Measurements from ENCODE around the gene KSR2.
"Not testable (repeated sequence)": the region's sequence is repeated elsewhere in the genome, so short reads cannot be mapped to it uniquely, and the experiment has no call there.

The KSR2 gene

GRCh38 chr12:117743761-117744160 lies 225.0 kb downstream of the KSR2 start:
- Mint-ChIP-seq H3K27me3 (ENCODE audit: low read depth, poor library complexity) (peaks cover 23% of the 10 kb centered on the region), H3K36me3 (ENCODE audit: low read depth) (no peaks in the 10 kb centered on the region), H3K27ac (no peak overlapping the region), H3K4me1 (peaks cover 7% of the 10 kb centered on the region), H3K9me3 (peaks cover 29% of the 10 kb centered on the region), H3K4me3 (no peak overlapping the region)
- no peak for TF ChIP-seq CTCF (IDR thresholded peaks at IDR 0.05)
- DNase-seq = no peak

GRCh38 chr12:117742721-117743120 lies 226.1 kb downstream of the KSR2 start:
- Mint-ChIP-seq H3K27ac (no peak overlapping the region), H3K27me3 (ENCODE audit: low read depth, poor library complexity) (peaks cover 23% of the 10 kb centered on the region), H3K4me1 (peaks cover 7% of the 10 kb centered on the region), H3K36me3 (ENCODE audit: low read depth) (no peaks in the 10 kb centered on the region), H3K9me3 (peaks cover 24% of the 10 kb centered on the region), H3K4me3 (no peak overlapping the region)
- DNase-seq = no peak
- TF ChIP-seq CTCF (IDR thresholded peaks at IDR 0.05) = no peak

DNA sequence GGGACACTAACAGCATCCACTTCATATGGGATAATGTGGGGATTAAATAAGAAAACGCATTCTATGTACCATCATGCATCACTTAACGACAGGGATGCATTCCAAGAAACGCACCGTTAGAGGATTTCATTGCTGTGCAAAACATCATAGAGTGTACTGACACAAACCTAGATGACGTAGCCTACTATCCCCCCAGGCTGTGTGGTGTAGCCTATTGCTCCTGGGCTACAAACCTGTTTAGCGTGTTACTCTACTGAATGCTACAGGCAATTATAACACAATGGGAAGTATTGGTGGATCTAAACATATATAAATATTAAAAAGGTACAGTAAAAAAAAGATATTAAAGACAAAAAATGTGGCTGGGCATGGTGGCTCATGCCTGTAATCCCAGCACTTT lies 230.6 kb downstream of the KSR2 start:
- no peaks in the 10 kb centered on the region for H3K36me3 Mint-ChIP-seq (ENCODE audit: low read depth)
- H3K9me3 Mint-ChIP-seq = peaks cover 1% of the 10 kb centered on the region

GRCh38 chr12:117733549-117733805 lies 235.3 kb downstream of the KSR2 start:
- H3K4me3 Mint-ChIP-seq = no peak overlapping the region
- H3K9me3 Mint-ChIP-seq = peaks cover 10% of the 10 kb centered on the region
- no peak overlapping the region for H3K27ac Mint-ChIP-seq
- TF ChIP-seq CTCF (IDR thresholded peaks at IDR 0.05) = no peak
- no peak for DNase-seq
- H3K36me3 Mint-ChIP-seq (ENCODE audit: low read depth) = no peaks in the 10 kb centered on the region
- no peaks in the 10 kb centered on the region for H3K4me1 Mint-ChIP-seq
- H3K27me3 Mint-ChIP-seq (ENCODE audit: low read depth, poor library complexity) = peaks cover 10% of the 10 kb centered on the region

More for the DNA sequence above, 230.6 kb downstream of the KSR2 start:
- H3K4me1 Mint-ChIP-seq = no peaks in the 10 kb centered on the region
- DNase-seq = no peak
- TF ChIP-seq CTCF (IDR thresholded peaks at IDR 0.05) = no peak
- no peak overlapping the region for H3K4me3 Mint-ChIP-seq
- peaks cover 9% of the 10 kb centered on the region for H3K27me3 Mint-ChIP-seq (ENCODE audit: low read depth, poor library complexity)
- no peak overlapping the region for H3K27ac Mint-ChIP-seq

GRCh38 chr12:117732761-117733548 lies 235.8 kb downstream of the KSR2 start:
- DNase-seq = no peak
- no peak for TF ChIP-seq CTCF (IDR thresholded peaks at IDR 0.05)
- Mint-ChIP-seq H3K4me3 (no peak overlapping the region), H3K36me3 (ENCODE audit: low read depth) (no peaks in the 10 kb centered on the region), H3K4me1 (no peaks in the 10 kb centered on the region), H3K9me3 (peaks cover 10% of the 10 kb centered on the region), H3K27ac (no peak overlapping the region), H3K27me3 (ENCODE audit: low read depth, poor library complexity) (peaks cover 15% of the 10 kb centered on the region)

GRCh38 chr12:117731131-117731530 lies 237.7 kb downstream of the KSR2 start:
- H3K36me3 Mint-ChIP-seq (ENCODE audit: low read depth); DNase-seq; H3K4me1 Mint-ChIP-seq; H3K27ac Mint-ChIP-seq; H3K4me3 Mint-ChIP-seq: not testable (repeated sequence)
- peaks cover 10% of the 10 kb centered on the region for H3K9me3 Mint-ChIP-seq
- peaks cover 31% of the 10 kb centered on the region for H3K27me3 Mint-ChIP-seq (ENCODE audit: low read depth, poor library complexity)
